AG04450 (cell line): ENCODE results near the gene TES. TPM values are rescaled to one million over a fixed set of nuclear protein-coding genes. Genes with fewer than 3 reads are reported as not detected.

Source experiments
- CTCF ChIA-PET: fragments of 300-600, 350-600 bp; formaldehyde crosslinking; extraction: SDS; loops from one replicate; lab custom pipeline; 2022; ENCODE audit warnings: antibody characterized with exemption, inconsistent platforms; lab: Charles Lee
- POLR2A ChIA-PET: fragments of 350-600 bp; formaldehyde crosslinking; extraction: SDS; loops from one replicate; lab custom pipeline; 2021; ENCODE audit warnings: antibody characterized with exemption, inconsistent platforms; lab: Yijun Ruan, JAX
- DNase-seq: peaks from one replicate; pipeline ENCODE4 v3.0.0-alpha.2; 2011; ENCODE audit warnings: low read depth, low spot score
- H3K27ac ChIP-seq: one replicate; pipeline ENCODE4 v1.5.1; 2012; ENCODE audit warnings: low read depth, low read length, control low read depth
- H3K27me3 ChIP-seq: one replicate; pipeline ENCODE4 v1.6.0; 2012; ENCODE audit warnings: low read length; ENCODE audit not compliant: control insufficient read depth, insufficient read depth
- H3K4me3 ChIP-seq: 2 replicates; pipeline ENCODE4 v1.5.1; 2011; ENCODE audit warnings: mild to moderate bottlenecking, low read depth, low read length, control low read depth
- H3K9me3 ChIP-seq: 2 replicates; pipeline ENCODE4 v1.5.1; 2012; ENCODE audit warnings: low read length; ENCODE audit not compliant: control insufficient read depth, insufficient read depth
- polyA plus RNA-seq: library from polyadenylated mRNA; depleted of rRNA; stranded (reverse); fragments of >200 nt; gene quantifications from 2 replicates; pipeline ENCODE4 v1.2.3, GENCODE V29; 2011
- TF ChIP-seq, protein P1 (sequence below): IDR thresholded peaks from 2 replicates; pipeline ENCODE4 v1.5.1; 2011; ENCODE audit warnings: low read depth, low read length, control low read depth, inconsistent platforms

Gene TES
- polyA plus RNA-seq, 1 experiment: 152 TPM

- CTCF ChIA-PET: interaction anchor here (2.3 to 2.7 kb wide), 3 partner anchors 19 to 45 kb away, joined by 6 to 20 read pairs (median 15); no protein-coding TSS in a partner anchor
- POLR2A ChIA-PET: interaction anchor here (0.7 to 1.4 kb wide), 3 partner anchors 14 to 47 kb away, joined by 3 read pairs; no protein-coding TSS in a partner anchor
- H3K27ac ChIP-seq: no peak overlapping the region
Measured at GRCh38 chr7:116216956-116217571, 6.7 kb downstream of the TES start.

DNA sequence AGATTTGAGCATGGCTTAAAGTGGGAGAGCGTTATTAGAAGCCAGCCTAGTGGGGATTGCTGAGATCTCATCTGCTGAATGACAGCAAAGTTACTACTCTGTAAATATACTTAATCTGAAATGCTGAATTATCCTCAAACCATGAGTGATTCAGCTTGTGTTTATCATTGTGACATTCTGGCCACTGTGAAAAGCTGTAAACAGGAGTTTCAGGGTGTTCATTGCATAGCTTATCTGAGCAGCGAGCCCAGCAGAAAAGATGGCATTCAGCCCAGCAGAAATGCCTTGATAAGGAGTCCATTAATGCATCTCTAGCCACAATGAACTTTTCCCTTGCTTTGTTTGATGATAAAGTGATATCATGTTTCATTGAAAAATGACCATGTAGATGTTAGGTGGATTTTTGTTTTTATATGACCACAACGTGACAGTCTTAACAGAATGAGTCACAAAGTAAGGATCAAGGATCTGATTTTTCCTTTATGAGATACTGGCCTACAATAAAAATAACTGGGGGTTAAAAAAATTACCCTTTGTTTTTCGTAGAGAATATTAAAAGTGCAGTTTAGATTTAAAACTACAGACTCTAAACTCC, 7.8 kb downstream of the TES start:
- Histone ChIP-seq H3K27ac (no peak overlapping the region), H3K9me3 (no peaks in the 10 kb centered on the region)
- POLR2A ChIA-PET: interaction anchor here (0.7 to 1.4 kb wide), 2 partner anchors 48 to 395 kb away, joined by 3 read pairs; no protein-coding TSS in a partner anchor

More at GRCh38 chr7:116216956-116217571, 6.7 kb downstream of the TES start:
- TF ChIP-seq, protein P1, sequence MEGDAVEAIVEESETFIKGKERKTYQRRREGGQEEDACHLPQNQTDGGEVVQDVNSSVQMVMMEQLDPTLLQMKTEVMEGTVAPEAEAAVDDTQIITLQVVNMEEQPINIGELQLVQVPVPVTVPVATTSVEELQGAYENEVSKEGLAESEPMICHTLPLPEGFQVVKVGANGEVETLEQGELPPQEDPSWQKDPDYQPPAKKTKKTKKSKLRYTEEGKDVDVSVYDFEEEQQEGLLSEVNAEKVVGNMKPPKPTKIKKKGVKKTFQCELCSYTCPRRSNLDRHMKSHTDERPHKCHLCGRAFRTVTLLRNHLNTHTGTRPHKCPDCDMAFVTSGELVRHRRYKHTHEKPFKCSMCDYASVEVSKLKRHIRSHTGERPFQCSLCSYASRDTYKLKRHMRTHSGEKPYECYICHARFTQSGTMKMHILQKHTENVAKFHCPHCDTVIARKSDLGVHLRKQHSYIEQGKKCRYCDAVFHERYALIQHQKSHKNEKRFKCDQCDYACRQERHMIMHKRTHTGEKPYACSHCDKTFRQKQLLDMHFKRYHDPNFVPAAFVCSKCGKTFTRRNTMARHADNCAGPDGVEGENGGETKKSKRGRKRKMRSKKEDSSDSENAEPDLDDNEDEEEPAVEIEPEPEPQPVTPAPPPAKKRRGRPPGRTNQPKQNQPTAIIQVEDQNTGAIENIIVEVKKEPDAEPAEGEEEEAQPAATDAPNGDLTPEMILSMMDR: no peak
- Histone ChIP-seq H3K9me3 (no peaks in the 10 kb centered on the region), H3K27me3 (no peaks in the 10 kb centered on the region), H3K4me3 (no peak overlapping the region)
- DNase-seq: no peak

GRCh38 chr7:116218747-116219146, 8.4 kb downstream of the TES start:
- POLR2A ChIA-PET: no interaction called here
- CTCF ChIA-PET: interaction anchor here (1.2 to 2.7 kb wide), 4 partner anchors 17 to 308 kb away, joined by 3 to 15 read pairs (median 6); no protein-coding TSS in a partner anchor
- Histone ChIP-seq H3K27ac (no peak overlapping the region), H3K9me3 (no peaks in the 10 kb centered on the region), H3K4me3 (no peak overlapping the region), H3K27me3 (no peaks in the 10 kb centered on the region)
- DNase-seq: no peak
- TF ChIP-seq, protein P1: no peak

More for the DNA sequence above, 7.8 kb downstream of the TES start:
- CTCF ChIA-PET: interaction anchor here (2.3 to 2.7 kb wide), 3 partner anchors 18 to 46 kb away, joined by 6 to 20 read pairs (median 15); no protein-coding TSS in a partner anchor
- TF ChIP-seq, protein P1: 0 out of 2 replicates have a peak, but pooled peaks have one; percentile 6
- Histone ChIP-seq H3K27me3 (no peaks in the 10 kb centered on the region), H3K4me3 (no peak overlapping the region)
- peak; percentile 85 for DNase-seq

DNA sequence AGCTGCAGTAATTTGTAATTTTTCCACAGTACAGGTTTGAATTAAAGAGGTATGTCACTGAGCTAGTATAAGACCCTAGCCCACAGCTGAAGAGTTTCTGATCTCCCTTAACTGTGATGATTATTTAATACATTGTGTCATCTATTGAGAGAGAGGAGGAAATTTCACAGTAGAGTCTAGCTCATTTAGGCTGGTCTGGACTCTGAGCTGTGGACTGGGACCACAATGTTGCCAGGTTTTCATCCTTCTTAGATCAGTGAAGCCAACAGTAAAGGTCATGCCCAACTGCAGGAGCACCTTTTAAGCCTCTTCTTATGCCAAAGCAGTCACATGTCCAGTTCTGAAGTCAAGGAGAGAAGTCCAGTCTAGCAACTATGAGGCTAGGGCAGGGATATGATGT, 8.9 kb downstream of the TES start:
- ChIA-PET CTCF (interaction anchor here (0.6 to 2.7 kb wide), 5 partner anchors 16 to 994 kb away, joined by 3 to 15 read pairs (median 6); no protein-coding TSS in a partner anchor), POLR2A (no interaction called here)

More for the DNA sequence above, 8.9 kb downstream of the TES start:
- TF ChIP-seq, protein P1: no peak
- Histone ChIP-seq H3K9me3 (no peaks in the 10 kb centered on the region), H3K4me3 (no peak overlapping the region), H3K27me3 (no peaks in the 10 kb centered on the region), H3K27ac (no peak overlapping the region)
- no peak for DNase-seq
